ENCODE results near the gene RNF19B.

RNF19B gene

DNA sequence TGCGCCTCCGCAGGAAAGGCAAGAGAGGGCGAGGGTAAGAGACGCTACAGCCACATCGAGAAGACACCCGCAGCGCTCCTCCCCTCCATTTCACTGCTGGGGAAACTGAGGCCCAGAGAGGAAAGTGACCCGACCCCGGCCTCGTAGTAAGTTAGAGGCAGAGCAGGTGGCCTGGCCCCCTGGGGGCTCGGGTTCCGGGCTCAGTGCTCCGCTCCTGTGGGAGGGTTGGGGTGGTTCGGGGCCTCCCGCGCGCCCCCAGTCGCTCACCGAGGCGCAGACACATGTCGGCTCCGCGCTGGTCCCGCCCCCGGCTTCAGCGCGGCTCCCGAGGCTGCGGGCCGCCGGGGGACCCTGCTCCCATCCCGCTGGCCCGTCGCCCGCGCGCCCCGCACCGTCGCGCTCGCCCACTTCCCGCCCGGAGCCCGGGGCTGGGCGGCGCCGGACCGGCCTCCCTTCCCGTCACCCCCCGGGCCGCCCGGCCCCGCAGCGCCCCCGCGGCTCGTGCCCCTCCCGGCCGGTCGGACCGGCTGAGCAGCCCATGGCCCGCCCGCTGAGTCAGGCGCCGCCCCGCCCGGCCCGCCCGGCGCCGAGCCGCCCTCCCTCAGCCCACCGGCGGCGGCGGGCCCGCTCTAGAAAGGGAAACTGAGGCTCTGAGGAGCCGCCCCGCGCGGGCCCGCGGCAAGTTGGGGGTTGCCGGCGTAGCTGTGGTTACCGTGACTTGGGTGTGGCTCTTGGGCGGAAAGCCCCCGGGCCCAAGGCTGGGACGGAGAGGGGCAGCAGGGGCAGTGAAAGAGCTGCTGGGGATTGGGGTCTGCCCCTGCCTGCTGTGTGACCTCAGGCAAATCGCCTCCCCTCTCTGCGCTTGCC is 63.4 kb downstream of the RNF19B start, which contains the start of gene TMEM54:
Gene TMEM54, minus strand, starts transcription at position 434 of the 867 bp plus-strand sequence. Its CDS starts 151 bp downstream, at position 283.
- DNase-seq: peak; percentile 29

DNA sequence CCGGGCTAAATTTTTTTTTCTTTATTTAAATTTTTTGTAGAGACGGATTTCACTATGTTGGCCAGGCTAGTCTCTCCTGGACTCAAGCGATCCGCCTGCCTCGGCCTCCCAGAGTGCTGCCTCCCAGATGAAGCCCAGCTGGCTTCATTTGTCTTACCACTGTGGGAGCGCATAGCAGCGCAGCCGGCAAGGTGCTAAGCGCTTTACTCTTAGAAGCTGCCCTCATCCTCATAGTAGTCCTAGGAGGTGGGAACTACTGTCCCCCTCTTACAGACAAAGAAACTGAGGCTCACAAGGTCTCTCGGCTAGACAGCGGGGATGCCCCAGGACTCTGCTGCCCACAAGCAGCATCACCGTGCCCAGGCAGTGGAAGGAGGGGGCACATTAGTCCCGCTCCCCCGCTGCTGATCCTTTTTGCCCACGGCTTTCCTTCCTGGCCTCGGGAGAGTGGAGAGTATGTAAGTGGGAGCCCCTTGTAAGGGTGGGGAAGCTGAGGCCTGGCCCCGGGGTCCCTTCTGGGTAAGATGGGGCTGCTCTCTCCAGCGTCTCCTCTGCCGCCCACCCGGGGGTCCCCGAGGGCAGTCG is 64.1 kb downstream of the RNF19B start:
- no peak for DNase-seq

DNA sequence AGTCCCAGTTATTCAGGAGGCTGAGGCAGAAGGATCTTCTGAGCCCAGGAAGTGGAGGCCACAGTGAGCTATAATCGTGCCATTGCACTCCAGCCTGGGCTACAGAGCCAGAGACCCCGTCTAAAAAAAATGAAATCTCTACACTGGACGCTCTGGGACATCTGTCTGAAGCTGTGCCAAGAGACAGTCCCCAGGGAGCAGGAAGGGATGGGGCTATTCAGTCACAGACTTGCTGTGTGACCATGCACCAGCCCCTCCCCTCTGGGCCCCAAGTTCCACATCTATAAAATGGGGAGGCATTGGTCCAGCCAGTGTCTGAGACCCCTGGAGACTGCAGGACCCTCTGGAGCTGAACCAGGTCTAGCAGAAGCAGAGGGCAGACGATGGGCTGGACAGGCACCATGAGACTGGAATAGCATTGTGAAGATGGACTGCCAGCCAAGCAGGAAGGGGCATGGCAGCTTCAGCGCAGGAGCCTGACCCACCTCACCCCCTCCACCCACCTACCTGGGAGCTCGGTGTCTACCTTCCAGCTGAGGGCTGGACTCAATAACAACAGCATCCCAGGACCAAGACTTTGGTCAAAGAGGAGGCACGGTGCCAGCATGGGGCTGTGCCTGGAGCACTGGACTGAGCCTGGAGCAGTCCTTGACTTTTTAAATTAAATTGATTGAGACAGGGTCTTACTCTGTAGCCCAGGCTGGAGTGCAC is 64.9 kb downstream of the RNF19B start:
- DNase-seq: no peak

DNA sequence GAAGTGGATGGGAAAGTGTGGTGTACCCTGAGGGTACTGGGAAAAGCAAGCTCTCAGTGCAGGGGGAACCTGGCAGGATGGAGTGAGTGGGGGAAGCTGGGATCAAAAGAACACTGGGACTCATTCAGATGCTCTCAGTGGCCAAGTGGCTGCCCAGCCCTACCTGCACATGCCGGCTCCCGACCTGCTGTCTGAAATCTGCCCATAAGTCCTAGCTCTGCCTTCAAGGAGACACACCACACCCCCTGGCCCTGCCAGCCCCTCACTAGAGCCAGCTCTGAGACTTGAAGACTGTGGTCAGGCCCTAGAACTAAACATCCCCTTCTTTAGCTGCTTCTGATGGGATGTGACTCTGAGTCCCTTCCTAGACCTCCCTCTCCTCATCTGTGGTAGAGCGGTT is 65.7 kb downstream of the RNF19B start:
- DNase-seq: no peak

DNA sequence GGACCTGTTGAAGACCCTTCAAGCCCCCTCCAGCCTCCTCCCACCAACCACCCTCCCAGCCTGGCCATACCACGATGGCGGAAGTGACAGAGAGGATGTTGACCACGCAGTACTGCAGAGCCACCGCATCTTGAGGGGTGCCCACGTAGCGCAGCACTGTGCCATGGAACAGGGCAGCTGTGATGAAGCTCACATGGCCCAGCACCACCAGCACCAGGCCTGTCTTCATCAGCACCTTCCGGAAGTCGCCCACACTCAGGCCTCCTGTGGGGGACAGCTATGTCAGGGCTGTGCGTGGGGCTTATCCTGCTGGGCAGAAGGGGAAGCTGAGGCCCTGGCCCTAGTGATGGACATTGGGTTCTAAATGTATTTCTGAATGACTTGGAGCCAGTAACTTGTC is 66.6 kb downstream of the RNF19B start:
- no peak for DNase-seq

DNA sequence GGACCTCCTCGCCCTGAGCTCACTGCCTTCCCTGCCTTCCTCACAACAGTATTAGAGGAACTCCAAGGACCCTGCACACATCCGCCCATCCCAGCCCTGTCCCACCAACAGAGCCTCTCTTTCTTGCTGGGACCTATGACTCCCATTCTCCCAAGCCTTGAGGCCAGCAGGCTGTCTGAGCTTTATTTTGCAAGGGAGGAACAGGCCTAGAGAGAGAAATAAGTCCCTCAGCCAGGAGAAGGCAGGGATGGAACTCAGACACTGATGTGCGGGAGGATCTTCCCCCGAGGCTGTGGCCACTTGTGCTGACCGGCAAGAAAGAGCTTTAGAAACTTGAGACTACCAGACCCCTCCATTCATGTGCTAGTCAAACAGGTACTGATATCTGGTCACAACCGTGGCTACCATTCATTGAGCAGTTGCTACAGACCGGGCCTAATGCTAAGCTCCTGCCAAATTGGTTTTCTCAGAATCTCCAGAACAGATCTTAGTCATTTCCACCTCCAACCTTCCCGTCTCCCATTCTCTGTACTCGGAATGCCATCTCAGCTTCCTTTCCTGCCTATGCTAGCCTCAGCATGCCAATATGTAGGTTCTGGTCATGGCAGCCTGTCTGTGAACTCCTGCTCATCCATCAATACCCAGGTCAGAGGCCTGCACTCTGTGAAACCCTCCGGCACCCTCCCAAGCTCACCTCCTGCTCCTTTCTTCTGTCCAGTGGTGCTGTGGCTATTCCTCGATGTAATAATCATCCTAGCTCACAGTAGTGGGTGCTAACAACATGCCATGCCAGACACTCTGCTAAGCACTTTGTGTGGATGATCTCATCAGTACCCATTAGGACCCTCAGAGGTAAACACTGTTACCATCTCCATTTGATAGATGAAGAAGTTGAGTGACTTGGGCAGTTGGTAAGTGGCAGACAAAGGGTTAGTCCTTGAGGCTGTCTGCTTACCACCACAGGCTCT is 67.2 kb downstream of the RNF19B start:
- no peak for DNase-seq

DNA sequence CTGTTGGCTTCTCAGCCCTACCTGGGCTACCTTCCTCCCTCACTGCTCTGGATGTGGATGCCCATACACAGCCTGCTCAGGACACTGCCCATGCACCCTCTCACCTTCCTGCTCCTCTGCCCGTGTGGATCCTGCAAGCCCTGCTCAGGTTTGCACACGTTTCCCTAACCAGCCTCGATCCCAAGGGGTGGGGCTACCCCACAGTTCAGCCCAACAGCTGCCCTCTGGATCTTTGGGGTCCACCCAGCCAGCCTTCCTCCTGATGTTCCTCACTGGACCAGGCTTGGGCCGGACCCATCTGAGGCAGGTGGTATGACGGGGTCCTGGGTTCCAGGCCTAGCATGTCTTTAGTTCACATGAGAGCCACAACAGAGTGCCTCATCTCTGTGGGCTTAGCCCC is 68.2 kb downstream of the RNF19B start:
- no peak for DNase-seq

DNA sequence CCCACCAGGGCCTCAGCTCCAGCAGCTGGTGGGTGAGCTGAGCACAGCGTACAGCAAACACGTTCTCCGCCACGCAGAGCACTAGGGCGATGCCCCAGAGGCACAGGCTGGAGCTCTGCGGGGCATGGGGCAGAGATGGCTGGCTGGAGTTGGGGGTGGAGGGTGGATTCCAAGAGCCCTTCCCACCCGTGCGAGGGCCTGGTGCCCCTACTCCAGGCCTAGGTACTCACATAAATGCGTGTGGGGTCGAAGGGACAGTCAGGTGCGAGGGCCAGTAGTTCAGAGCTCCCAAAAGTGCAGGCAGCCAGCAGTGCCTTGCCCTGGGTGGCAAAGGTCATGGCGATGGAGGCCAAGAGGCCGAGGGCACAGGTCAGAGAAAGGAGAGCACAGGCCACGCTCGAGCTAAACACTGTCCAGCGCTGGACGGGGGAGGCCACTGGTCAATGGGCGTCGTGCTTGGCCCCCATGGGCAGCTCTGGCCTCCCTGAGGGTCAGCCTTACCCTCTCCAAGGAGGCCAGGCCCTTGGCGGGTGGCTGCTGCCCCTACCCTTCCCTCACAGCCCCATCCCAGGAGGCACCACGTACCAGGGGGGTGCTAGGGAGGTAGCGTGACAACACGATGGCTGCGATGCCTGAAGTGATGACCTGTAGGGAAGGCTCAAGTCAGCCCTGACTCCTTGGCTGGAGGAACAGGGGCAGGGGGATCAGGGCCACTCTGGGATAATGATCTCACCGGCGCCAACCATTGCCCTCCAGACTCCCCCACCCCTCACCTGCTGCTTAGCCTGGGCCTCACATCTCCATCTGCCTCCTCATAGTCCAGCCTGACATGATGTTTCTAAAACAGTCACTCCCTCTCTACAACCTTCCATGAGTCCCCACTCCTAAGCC is 69.0 kb downstream of the RNF19B start:
- DNase-seq: no peak

DNA sequence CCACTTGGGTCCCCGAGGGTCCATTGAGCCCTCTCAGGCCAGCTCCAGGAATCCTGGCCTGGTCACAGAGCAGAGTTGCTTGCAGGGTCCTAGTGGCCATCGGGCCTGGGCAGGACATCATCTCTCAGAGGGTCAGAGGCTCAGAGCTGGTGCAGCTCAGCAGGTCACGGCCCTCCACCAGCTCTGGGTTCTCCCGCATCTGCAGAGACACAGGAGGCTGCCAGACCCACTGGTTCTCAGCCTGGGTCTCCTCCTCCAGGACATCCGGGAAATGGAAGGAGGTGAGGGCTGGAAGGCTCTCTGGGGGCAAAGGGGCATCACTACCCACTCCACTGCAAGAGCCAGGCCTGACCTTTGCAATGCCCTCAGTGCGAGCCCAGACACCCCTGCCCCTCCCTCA is 69.9 kb downstream of the RNF19B start:
- no peak for DNase-seq

DNA sequence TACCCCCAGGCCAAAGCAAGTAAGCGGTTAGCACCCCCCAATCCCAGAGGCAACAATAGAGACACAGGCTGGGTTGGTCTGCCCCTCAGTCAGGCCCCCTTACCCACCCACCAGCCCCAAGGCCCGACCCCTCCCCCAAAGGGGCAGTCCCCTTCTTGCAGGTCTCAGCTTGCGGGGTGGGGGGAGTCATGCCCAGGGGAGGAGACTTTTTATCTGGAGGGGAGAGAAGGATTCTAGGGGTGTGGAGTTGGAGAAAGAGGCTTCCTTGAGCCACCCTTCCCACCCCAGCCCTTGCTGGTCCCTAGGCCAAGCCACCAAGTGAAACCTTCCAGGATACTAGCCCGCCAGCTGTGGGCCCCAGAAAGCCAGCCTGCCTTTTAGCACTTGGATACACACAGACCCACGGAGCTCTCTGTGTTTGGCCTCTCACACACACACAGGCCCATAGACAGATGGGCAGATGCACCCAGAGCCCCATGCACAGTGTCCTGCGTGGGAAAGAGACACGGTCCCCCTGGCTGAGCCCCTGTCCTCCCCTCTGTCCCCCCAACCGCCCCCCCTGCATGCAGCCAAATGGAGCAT is 70.5 kb downstream of the RNF19B start:
- DNase-seq: no peak

DNA sequence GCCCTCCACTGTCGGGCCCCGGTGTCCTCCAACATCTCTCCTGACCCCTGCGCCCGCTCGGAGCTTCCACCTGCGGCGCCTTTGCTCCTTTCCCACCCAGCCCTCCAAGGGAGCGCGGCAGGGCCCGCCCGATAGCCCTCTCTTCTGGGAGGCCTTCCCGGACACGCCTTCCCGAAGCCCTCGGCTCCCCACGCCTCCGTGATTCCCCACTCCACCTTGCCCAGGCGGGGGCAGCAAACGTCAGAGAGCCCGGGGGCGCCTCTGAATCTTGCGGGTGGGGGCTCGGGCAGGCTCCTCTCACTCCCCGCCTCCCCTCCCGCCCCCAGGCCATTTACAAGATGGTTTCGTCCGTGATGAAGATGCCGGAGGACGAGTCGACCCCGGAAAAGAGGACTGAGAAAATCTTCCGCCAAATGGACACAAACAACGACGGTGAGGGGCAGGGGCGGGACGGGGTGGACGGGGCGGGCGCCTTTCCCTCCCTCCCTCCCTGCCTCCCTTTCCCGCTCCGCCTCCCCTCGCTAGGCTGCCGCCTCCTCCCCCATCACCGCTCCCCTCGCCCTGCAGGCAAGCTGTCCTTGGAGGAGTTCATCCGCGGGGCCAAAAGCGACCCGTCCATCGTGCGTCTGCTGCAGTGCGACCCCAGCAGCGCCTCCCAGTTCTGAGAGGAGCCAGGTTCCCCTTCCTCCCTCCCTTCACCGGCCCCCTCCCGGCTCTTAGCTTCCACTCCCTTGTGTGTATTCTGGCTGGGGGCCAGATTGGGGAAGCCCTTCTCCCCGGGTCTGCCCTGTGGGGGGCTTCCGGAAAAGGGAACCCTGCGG is 71.2 kb downstream of the RNF19B start:
- peak; percentile 23 for DNase-seq

DNA sequence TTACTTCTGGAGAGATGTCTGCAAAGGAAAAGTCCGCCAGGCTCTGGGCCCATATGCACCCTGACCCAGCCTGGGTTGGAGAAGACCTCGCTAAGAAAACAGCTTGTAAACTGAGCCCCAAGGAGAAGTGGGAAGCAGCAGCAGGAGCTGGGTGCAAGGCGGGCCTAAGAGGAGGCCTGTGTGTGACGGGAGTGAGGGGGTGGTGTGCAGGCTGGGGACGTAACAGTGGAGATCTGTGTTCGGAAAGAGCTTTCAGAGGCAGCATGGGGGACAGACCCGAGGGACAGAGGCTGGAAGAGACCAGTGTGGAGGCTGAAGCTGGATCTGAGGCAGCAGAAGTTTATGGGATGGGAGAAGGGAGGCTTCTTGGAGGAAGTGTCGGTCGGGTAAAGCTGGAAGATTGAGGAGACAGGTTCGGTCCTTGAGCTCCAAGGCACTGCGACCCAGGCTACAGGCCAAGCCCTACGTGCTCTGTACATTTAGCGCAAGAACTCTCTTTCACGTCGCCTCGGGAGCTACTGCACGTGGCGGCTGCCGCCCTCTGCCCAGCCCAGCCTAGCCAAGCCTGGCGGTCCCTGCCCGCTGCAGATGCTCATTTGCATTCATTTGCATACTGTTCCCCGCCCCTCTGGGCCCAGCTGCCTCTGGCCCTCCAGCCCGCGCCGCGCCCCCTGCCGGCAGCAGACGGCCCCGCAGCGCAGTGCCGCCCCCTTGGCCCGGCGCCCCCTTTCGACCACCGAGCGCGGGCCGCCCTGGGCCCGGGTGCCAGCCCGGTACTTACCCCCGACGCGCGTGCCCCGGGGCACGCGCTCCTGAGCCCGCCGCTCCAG is 72.0 kb downstream of the RNF19B start:
- DNase-seq: no peak

DNA sequence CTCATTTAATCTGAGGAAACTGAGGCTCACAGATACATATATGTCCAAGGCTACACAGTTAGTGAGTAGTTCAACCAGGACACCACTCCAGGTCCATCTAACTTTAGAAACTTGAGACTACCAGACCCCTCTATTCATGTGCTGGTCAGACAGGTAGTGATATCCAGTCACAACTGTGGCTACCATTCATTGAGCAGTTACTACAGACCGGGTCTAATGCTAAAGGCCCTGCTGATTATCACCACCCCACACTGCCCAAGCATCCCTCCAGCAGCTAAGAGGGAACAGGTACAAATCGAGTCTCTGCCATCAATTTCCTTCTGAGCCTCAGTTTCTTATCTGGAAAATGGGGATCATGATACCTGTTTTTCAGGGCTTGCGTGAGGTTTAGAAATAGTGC is 73.0 kb downstream of the RNF19B start:
- no peak for DNase-seq

DNA sequence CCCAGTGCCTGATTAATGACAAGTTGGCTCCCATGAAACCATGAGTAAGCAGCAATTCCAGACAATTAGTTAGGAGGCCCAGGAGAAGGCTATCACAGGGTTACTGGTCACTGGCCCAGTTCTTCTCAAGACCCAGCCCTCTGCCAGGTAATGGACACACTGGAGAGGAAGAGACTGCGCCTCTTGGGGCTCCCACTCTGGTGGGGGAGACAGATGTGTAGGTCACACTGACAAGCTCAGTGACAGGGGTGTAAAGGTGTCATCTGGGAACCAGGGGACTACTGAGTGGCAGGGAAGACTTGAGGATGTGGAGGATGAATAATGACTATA is 73.4 kb downstream of the RNF19B start:
- no peak for DNase-seq

DNA sequence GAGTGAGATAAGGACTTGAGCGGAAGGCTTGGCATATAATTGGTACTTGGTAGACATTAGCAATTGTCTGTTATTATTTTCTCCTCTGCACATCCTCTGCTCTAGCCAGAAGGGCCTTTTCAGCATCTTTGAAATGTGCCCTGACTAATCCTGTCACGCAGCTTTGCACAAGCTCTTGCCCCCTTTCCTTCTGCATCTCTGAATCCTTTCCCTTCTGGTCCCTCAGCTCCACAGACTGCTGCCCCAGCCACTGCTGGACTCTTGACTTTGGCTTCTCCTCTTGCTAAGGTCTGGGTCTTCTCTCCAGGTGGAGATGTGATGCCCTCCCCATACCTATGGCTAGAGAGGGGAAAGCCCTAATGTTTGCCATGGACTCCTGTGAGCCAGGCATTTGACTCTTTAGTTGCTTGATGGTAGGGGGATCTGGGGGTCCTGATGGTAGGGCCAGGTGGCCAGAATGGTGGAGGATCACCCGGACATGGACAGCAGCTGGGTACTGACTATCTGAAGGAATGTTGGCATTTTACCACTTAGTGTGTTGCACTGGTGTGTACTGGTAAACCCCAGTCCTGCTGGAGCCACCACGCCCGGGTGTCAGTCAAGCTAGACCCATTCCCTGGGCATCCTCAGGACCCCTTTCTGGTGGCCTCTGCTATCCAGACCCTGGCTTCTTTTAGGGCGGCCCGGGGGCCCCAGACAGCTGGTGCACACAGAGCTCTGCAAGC is 73.9 kb downstream of the RNF19B start:
- no peak for DNase-seq

DNA sequence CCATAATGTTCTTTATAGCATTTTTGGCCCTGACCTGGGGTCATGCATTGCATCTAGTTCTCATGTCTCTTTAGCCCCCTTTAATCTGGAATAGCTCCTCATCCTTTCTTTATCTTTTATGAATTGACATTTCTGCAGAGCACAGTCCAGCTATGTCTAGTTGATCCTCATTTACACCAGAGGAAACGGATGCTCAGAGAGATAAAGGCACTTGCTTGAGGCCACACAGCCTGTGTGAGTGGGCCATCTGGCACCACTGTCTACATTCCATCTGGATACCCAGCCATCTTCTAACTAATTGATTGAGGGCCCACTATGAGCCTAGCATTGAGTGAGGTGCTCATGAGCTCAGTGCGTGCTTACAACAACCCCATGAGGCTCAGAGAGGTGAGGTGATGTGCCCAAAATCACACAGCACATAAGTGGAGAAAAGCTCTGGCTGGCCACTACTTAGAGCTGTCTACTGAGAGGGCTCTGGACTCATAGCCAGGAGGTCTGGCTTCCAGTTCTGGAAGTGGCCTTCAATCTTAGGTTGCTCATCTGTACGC is 74.8 kb downstream of the RNF19B start:
- DNase-seq: no peak

DNA sequence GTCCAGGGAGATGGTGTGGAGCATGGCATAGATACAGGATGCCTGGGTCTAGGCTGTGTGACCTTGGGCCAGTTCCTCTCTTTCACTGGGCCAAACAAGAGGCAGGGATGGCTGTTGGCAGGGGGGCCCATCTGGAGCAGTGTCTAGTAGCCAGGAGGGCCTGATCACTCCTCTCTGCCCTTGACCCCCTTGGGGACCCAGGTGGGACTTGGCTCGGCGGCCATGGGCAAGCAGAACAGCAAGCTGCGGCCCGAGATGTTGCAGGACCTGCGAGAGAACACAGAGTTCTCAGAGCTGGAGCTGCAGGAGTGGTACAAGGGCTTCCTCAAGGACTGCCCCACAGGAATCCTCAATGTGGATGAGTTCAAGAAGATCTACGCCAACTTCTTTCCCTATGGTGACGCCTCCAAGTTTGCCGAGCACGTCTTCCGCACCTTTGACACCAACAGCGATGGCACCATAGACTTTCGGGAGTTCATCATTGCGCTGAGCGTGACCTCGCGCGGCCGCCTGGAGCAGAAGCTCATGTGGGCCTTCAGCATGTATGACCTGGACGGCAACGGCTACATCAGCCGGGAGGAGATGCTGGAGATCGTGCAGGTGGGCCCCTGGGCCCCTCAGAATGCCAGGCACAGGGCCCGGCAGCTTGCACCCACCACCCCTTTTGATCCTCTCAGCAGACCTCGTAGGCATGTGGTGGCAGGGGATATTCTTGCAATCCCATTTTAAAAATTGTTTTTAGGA is 75.8 kb downstream of the RNF19B start:
- DNase-seq: no peak

DNA sequence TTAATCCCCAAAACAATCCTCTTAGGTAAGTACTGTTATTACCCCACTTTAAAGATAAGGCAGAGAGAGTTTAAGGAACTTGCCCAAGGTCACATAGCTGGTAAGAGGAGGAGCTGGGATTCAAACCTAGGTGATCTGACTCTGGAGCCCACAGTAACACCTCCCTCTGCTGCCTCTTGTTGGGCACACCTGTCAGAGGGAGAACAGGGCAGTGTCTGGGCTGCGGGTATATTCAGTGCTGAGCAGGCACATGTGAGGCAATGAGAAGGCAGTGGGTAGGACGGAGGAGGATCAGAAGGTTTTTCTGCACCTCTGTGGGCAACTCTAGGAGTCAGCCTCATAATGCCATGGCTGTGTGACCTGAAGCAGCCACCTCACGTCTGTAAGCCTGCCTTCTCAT is 76.5 kb downstream of the RNF19B start:
- DNase-seq: no peak

Measured in NCI-H226 (cell line).